ENCODE data around the gene TBC1D17. TPM values are rescaled to one million over a fixed set of nuclear protein-coding genes. Genes with fewer than 3 reads are reported as not detected.

The TBC1D17 gene
- total RNA-seq, 3 donors from 2014 or later = 33.7 to 55.7 (median 45.1) TPM

DNA sequence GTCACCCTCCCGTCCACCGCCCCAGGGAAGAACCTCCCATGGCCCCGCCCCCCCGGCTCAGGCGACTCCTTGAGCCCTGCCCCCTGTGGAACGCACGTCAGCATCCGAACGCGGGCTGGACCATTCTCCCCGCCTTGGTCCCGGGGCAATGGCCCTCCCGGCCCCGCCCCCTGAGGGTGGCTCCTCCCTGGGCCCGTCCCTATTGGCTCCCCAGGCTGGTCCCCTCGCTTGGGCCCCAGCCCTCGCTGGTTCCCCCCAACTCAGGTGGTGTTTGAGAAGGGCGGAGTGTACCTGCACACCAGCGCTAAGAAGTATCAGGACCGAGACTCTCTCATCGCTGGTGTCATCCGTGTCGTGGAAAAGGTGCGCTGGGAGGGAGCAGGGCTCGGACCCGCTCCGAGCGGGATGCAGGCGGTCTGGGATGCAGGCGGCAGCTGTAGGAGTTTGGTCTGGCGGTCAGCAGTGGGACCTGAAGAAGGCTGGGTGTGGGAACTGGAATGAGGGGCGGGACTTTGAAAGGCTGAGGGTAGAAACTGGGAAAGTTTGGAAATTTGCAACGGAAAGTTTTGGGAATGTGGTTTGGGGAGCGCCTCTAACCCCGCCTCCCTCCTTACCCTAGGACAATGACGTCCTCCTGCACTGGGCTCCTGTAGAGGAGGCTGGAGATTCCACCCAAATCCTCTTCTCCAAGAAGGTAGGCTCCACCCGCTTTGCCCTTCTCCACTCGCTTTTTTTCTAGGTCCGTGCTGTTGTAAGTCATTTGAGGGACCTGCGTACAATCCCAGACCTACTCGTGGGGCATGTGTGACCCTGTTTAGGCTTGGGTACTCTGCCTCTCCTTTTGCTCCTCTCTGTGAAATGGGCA lies 609 bp downstream of the TBC1D17 start:
- Histone ChIP-seq H3K36me3 (ENCODE audit: low read depth) (peaks cover 9% of the 10 kb centered on the region), H3K4me1 (ENCODE audit: low read depth) (peaks cover 19% of the 10 kb centered on the region), H3K9me3 (no peaks in the 10 kb centered on the region), H3K4me3 (peak overlapping the region; percentile 92)
- intact Hi-C loops (cut with DNase I, micrococcal nuclease) = no loop called here
- peak; percentile 77 for ATAC-seq
- peak; percentile 98 to 99 (median 99) for DNase-seq
- no peak for TF ChIP-seq CTCF (IDR thresholded peaks at IDR 0.05)

- intact Hi-C loops (cut with DNase I, micrococcal nuclease) = no loop called here
- Histone ChIP-seq H3K9me3 (no peaks in the 10 kb centered on the region), H3K4me1 (ENCODE audit: low read depth) (peaks cover 19% of the 10 kb centered on the region), H3K4me3 (no peak overlapping the region), H3K36me3 (ENCODE audit: low read depth) (peaks cover 10% of the 10 kb centered on the region)
- no peak for TF ChIP-seq CTCF (IDR thresholded peaks at IDR 0.05)
- peak in 1 of 3 donors; percentile 18 for DNase-seq
- ATAC-seq = no peak
Observed at GRCh38 chr19:49878744-49879070, 1.2 kb downstream of the TBC1D17 start.

DNA sequence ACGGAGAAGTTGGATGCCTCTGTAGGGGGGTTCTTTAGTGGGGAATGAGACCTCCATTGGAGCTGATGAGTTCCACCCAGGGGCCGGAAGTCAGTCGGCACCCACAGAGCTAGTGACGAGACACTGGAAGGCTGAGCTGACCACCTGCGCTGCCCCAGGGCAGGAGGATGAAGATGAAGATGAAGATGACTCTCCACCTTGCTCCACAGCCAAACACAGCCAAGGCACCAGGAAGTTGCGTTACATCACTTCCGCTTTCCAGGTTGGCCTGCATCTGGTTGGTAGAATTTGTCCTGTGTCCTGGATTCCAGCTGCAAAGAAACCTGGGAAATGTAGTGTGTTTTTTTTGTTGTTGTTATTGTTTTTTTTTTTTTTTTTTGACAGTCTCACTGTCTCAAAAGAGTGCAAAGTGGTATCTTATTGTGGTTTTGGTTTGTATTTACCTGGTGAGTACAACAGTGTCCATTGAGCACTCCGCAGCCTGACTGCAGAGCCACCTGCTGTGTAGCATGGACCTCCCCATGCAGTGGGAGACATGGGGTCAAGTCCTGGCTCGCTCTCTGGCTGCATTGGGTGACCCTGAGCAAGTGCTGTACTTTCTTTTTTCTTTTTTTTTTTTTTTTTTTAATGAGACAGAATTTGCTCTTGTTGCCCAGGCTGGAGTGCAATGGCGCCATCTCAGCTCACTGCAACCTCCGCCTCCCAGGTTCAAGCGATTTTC lies 1.9 kb downstream of the TBC1D17 start:
- no peak overlapping the region for H3K4me3 ChIP-seq
- DNase-seq = peak in 1 of 3 donors; percentile 18
- H3K36me3 ChIP-seq (ENCODE audit: low read depth) = peaks cover 10% of the 10 kb centered on the region
- no peak for ATAC-seq
- H3K9me3 ChIP-seq = no peaks in the 10 kb centered on the region
- intact Hi-C loops (cut with DNase I, micrococcal nuclease) = no loop called here
- H3K4me1 ChIP-seq (ENCODE audit: low read depth) = peaks cover 19% of the 10 kb centered on the region
- TF ChIP-seq CTCF (IDR thresholded peaks at IDR 0.05) = no peak

GRCh38 chr19:49880162-49880869 lies 2.8 kb downstream of the TBC1D17 start:
- intact Hi-C loops (cut with DNase I, micrococcal nuclease) = no loop called here
- ATAC-seq (no peak), DNase-seq (peak in 1 of 3 donors; percentile 19)
- no peak for TF ChIP-seq CTCF (IDR thresholded peaks at IDR 0.05)
- Histone ChIP-seq H3K4me1 (ENCODE audit: low read depth) (peaks cover 15% of the 10 kb centered on the region), H3K36me3 (ENCODE audit: low read depth) (peaks cover 10% of the 10 kb centered on the region), H3K4me3 (no peak overlapping the region), H3K9me3 (no peaks in the 10 kb centered on the region)

GRCh38 chr19:49881186-49881585 lies 3.7 kb downstream of the TBC1D17 start:
- Histone ChIP-seq H3K4me1 (ENCODE audit: low read depth) (peaks cover 10% of the 10 kb centered on the region), H3K4me3 (no peak overlapping the region), H3K36me3 (ENCODE audit: low read depth) (peaks cover 10% of the 10 kb centered on the region), H3K9me3 (no peaks in the 10 kb centered on the region)
- ATAC-seq (no peak), DNase-seq (no peak)
- intact Hi-C loops (cut with DNase I, micrococcal nuclease) = no loop called here
- no peak for TF ChIP-seq CTCF (IDR thresholded peaks at IDR 0.05)

Data from mucosa of descending colon (tissue), 3 donors.